Epithelial cell of proximal tubule (primary cell): ENCODE measurements around the gene TBC1D10B. TPM values are rescaled to one million over a fixed set of nuclear protein-coding genes. Genes with fewer than 3 reads are reported as not detected.
"Not testable (repeated sequence)": the region's sequence is repeated elsewhere in the genome, so short reads cannot be mapped to it uniquely, and the experiment has no call there.

Experiments
- DNase-seq: peaks from one replicate; pipeline ENCODE4 v3.0.0-alpha.2; 2011; ENCODE audit warnings: low read depth
- H3K4me3 ChIP-seq: 2 replicates; pipeline ENCODE4 v1.5.1; 2011; ENCODE audit warnings: low read depth, mild to moderate bottlenecking, low read length
- total RNA-seq: library from RNA; depleted of rRNA; stranded (reverse); fragments of >200 nt; gene quantifications from 2 replicates; pipeline ENCODE4 v1.2.3, GENCODE V29; 2015
- TF ChIP-seq, protein P1 (sequence below): conservative IDR thresholded peaks from 2 replicates; pipeline ENCODE4 v1.5.1; 2012; ENCODE audit warnings: low read depth, mild to moderate bottlenecking, low read length

The TBC1D10B gene
- total RNA-seq, 1 donor from 2014 or later: 51.8 TPM

DNA sequence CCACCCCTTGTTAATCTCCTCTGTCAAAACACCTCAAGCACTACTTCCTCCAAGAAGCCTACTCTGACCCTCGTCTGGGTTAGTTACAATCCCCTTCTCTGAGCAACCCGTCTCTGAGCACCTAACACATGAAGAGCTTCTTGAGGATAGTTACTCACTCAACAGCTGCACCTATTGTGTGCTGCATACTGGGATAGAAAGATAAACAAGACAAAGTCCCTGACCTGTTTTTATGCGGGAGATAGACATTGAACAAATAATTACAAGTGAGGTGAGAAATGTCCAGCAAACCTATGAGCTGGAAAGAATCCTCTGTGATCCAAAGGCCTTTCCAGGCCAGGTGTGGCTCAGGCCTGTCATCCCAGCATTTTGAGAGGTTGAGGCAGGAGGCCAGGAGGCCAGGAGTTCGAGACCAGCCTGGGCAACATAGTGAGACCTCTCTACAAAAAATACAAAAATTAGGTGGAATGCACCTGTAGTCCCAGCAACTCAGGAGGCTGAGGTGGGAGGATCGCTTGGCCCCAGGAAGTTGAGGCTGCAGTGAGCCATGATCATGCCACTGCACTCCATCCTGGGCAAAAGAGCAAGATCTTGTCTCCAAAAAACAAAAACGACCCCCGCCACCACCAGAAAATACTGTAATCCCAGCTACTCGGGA lies 31.6 kb upstream of the TBC1D10B start:
- TF ChIP-seq, protein P1, sequence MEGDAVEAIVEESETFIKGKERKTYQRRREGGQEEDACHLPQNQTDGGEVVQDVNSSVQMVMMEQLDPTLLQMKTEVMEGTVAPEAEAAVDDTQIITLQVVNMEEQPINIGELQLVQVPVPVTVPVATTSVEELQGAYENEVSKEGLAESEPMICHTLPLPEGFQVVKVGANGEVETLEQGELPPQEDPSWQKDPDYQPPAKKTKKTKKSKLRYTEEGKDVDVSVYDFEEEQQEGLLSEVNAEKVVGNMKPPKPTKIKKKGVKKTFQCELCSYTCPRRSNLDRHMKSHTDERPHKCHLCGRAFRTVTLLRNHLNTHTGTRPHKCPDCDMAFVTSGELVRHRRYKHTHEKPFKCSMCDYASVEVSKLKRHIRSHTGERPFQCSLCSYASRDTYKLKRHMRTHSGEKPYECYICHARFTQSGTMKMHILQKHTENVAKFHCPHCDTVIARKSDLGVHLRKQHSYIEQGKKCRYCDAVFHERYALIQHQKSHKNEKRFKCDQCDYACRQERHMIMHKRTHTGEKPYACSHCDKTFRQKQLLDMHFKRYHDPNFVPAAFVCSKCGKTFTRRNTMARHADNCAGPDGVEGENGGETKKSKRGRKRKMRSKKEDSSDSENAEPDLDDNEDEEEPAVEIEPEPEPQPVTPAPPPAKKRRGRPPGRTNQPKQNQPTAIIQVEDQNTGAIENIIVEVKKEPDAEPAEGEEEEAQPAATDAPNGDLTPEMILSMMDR: no peak
- DNase-seq: no peak
- no peak overlapping the region for H3K4me3 ChIP-seq

DNA sequence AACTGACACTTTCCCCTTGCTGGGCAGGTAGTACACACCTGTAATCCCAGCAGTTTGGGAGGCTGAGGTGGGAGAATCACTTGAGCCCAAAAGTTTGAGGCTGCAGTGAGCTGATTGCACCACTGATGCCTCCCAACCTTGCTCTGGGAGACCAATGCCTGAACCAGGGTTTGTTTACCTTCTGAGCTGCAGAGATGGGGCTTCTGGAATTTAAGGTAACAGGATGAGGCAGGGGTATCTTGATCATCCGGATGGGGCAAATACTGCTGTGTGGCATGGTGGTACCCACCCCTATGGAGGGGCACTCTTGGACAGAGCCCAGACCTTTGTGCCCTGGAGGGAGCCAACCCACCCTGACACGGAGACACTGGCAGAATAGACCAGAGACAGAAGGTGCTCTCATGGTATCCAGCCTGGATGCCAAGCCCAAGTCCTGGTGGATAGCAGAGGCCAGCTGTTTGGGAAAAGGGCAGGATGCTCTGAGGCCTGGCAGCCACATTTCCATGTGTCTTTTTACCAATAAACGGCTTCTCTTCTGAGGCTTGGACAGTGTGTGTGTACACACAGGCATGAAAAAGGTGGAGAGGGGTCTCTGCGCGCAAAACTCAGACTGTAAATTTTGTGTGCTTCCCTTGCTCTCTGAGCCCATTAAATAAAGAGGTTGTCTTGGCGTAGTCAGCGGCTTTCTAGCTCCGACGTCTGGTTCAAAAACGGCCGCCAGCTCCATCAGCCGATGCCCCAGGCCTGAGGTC lies 29.3 kb upstream of the TBC1D10B start:
- TF ChIP-seq, protein P1: no peak
- peak overlapping the region; percentile 69 for H3K4me3 ChIP-seq
- DNase-seq: no peak

DNA sequence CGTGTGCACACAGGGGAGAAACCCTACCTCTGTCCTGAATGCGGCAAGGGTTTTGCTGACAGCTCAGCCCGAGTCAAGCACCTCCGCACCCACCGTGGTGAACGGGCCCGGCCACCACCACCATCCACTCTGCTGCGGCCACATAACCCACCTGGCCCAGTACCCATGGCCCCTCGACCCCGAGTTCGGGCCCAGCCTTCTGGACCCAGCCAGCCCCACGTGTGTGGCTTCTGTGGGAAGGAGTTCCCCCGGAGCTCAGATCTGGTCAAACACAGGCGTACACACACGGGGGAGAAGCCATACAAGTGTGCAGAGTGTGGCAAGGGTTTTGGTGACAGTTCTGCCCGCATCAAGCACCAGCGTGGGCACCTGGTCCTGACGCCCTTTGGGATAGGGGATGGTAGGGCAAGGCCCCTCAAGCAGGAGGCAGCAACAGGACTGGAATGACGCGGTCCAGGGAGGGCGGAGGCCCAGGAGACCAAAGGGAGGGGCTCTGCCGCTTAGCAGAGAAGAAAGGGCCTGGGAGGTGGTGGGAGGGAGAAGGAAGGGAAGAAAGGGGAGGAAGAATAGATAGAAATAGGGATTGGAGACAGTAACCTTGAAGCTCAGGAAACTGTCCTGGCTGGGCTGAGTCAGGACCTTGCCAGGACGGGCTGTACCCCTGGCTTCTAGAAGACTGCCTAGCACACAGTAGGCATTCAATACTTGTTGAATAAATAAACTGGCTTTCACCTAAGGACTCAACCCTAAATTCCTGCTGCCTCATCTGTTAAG lies 28.6 kb upstream of the TBC1D10B start:
- no peak for DNase-seq
- TF ChIP-seq, protein P1: no peak
- no peak overlapping the region for H3K4me3 ChIP-seq

DNA sequence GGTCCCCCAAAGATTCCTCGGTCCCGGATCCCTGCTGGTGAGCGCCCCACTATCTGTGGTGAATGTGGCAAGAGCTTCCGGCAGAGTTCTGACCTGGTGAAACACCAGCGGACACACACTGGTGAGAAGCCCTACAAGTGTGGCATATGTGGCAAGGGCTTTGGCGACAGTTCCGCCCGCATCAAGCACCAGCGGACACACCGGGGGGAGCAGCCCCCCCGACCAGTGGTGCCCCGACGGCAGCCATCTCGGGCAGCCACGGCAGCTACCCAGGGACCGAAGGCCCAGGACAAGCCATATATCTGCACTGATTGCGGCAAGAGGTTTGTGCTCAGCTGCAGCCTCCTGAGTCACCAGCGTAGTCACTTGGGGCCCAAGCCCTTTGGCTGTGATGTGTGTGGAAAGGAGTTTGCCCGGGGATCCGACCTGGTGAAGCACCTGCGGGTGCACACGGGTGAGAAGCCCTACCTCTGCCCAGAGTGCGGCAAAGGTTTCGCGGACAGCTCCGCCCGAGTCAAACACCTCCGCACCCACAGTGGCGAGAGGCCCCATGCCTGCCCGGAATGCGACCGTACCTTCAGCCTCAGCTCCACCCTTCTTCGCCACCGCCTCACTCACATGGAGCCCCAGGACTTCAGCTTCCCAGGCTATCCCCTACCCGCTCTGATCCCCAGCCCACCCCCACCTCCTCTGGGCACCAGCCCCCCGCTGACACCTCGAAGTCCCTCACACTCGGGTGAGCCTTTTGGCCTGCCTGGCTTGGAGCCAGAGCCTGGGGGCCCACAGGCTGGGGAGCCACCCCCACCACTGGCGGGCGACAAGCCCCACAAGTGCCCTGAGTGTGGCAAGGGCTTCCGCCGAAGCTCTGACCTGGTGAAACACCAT lies 27.7 kb upstream of the TBC1D10B start:
- H3K4me3 ChIP-seq: no peak overlapping the region
- no peak for DNase-seq
- TF ChIP-seq, protein P1: no peak

DNA sequence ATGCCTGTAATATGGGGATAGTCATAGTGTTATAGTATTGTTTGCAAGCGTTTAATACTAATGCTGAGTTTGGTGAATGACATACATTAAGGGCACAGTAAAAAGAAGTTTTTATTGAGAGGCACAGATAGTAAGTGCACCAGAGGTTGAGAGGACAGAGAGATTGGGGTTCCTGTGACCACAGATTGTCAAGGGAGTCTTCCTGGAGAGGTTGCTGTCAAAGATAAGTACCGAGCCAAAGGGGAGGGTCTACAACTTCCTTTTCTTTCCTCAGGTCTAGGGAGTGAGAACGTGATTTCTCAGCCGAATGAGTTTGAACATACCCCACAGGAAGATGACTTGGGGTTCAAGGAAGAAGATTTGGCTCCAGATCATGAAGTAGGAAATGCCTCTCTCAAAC lies 26.8 kb upstream of the TBC1D10B start:
- DNase-seq: no peak
- TF ChIP-seq, protein P1: no peak
- no peak overlapping the region for H3K4me3 ChIP-seq

DNA sequence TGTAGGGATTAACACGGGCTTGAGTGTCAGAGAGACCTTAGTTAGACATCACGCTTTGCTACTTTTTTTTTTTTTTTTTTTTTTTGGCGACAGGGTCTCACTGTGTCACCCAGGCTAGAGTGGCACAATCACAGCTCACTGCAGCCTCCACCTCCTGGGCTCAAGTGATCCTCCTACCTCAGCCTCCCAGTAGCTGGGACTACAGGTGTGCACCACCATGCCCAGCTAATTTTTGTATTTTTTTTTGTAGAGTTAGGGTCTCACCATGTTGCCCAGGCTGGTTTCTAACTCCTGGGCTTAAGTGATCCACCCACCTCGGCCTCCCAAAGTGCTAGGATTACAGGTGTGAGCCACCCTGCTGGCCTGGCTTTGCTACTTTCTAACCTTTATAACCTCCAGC lies 26.3 kb upstream of the TBC1D10B start:
- H3K4me3 ChIP-seq: peak overlapping the region; percentile 90
- not testable (repeated sequence) for DNase-seq
